GM18873 (cell line): ENCODE results near the gene ZMIZ1.

Experiments used
- ATAC-seq: cut with Tn5 transposase; IDR thresholded peaks from one replicate; pipeline ENCODE4 v1.9.1; 2021; ENCODE audit warnings: mild to moderate bottlenecking, moderate library complexity, moderate number of reproducible peaks; ENCODE audit not compliant: unreplicated experiment, low FRiP score

The ZMIZ1 gene

GRCh38 chr10:79115302-79115701 lies 46.5 kb downstream of the ZMIZ1 start:
- no peak for ATAC-seq

GRCh38 chr10:79116368-79116767 lies 47.6 kb downstream of the ZMIZ1 start:
- ATAC-seq, result peak; percentile 6

GRCh38 chr10:79116801-79117723 lies 48.3 kb downstream of the ZMIZ1 start:
- peak; percentile 89 for ATAC-seq

- no peak for ATAC-seq
These were observed 49.8 kb downstream of the ZMIZ1 start for GRCh38 chr10:79118286-79119202.

- no peak for ATAC-seq
These were observed 50.5 kb downstream of the ZMIZ1 start for GRCh38 chr10:79119306-79119705.

- ATAC-seq, result no peak
These were observed 54.8 kb downstream of the ZMIZ1 start for GRCh38 chr10:79123547-79123963.

- no peak for ATAC-seq
These were observed 55.3 kb downstream of the ZMIZ1 start for GRCh38 chr10:79124066-79124465.

GRCh38 chr10:79125092-79125491 lies 56.3 kb downstream of the ZMIZ1 start:
- ATAC-seq, result no peak

GRCh38 chr10:79126351-79127080 lies 57.8 kb downstream of the ZMIZ1 start:
- ATAC-seq, result no peak

- no peak for ATAC-seq
These were observed 58.6 kb downstream of the ZMIZ1 start for GRCh38 chr10:79127151-79127961.

GRCh38 chr10:79128241-79128922 lies 59.6 kb downstream of the ZMIZ1 start:
- no peak for ATAC-seq

GRCh38 chr10:79128923-79129305 lies 60.1 kb downstream of the ZMIZ1 start:
- no peak for ATAC-seq

- no peak for ATAC-seq
These were observed 60.7 kb downstream of the ZMIZ1 start for GRCh38 chr10:79129361-79129997.

- no peak for ATAC-seq
These were observed 61.5 kb downstream of the ZMIZ1 start for GRCh38 chr10:79130255-79130654.

GRCh38 chr10:79130846-79131245 lies 62.1 kb downstream of the ZMIZ1 start:
- no peak for ATAC-seq

GRCh38 chr10:79131836-79132631 lies 63.3 kb downstream of the ZMIZ1 start:
- ATAC-seq, result no peak

GRCh38 chr10:79132681-79133381 lies 64.1 kb downstream of the ZMIZ1 start:
- ATAC-seq, result no peak
